Measurements from ENCODE around the gene CD80.

DNA sequence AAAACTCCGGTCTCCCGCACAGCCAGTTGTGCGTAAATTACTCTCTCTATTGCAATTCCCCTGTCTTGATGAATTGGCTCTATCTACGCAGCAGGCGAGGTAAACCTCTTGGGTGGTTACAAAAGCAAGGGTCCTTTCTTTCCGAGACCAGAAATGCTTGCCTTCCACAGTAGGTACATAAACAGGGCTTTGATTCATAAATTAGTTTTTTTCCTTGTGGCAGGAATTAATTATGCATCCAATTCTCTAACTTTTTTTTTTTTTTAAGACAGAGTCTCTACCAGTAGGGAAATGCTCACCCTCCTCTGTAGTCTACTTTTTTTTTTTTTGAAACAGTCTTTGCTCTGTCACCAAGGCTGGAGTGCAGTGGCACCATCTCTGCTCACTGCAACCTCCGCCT is 16.3 kb downstream of the CD80 start:
- TF ChIP-seq PAX8 (IDR thresholded peaks at IDR 0.05) (no peak), SMC3 (IDR thresholded peaks at IDR 0.05; ENCODE audit: borderline replicate concordance, low read length) (no peak), EZH2 (IDR thresholded peaks at IDR 0.05; ENCODE audit: borderline replicate concordance, control insufficient read depth, low read depth, low read length) (no peak), NFIC (IDR thresholded peaks at IDR 0.05; ENCODE audit: low read depth, low read length) (no peak), ESRRA (IDR thresholded peaks at IDR 0.05; ENCODE audit: low read length) (no peak), TBL1XR1 (IDR thresholded peaks at IDR 0.05; ENCODE audit: low read depth, low read length) (no peak), SP1 (IDR thresholded peaks at IDR 0.05; ENCODE audit: low read depth, low read length) (no peak), POLR2A (IDR thresholded peaks at IDR 0.05; ENCODE audit: low read depth, low read length) (no peak)
- TF ChIP-seq, protein P1, sequence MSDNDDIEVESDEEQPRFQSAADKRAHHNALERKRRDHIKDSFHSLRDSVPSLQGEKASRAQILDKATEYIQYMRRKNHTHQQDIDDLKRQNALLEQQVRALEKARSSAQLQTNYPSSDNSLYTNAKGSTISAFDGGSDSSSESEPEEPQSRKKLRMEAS (IDR thresholded peaks at IDR 0.05; ENCODE audit: low read depth, low read length), result no peak
- TF ChIP-seq, protein P2, sequence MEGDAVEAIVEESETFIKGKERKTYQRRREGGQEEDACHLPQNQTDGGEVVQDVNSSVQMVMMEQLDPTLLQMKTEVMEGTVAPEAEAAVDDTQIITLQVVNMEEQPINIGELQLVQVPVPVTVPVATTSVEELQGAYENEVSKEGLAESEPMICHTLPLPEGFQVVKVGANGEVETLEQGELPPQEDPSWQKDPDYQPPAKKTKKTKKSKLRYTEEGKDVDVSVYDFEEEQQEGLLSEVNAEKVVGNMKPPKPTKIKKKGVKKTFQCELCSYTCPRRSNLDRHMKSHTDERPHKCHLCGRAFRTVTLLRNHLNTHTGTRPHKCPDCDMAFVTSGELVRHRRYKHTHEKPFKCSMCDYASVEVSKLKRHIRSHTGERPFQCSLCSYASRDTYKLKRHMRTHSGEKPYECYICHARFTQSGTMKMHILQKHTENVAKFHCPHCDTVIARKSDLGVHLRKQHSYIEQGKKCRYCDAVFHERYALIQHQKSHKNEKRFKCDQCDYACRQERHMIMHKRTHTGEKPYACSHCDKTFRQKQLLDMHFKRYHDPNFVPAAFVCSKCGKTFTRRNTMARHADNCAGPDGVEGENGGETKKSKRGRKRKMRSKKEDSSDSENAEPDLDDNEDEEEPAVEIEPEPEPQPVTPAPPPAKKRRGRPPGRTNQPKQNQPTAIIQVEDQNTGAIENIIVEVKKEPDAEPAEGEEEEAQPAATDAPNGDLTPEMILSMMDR (IDR thresholded peaks at IDR 0.05 in 2 of 3, conservative IDR thresholded peaks at IDR 0.05 in 1 of 3; ENCODE audit: control insufficient read depth in 2 of 3, extremely low read depth in 1 of 3, insufficient read depth in 1 of 3, low read depth in 3 of 3, low read length in 3 of 3), result no peak
- TF ChIP-seq, protein P3, sequence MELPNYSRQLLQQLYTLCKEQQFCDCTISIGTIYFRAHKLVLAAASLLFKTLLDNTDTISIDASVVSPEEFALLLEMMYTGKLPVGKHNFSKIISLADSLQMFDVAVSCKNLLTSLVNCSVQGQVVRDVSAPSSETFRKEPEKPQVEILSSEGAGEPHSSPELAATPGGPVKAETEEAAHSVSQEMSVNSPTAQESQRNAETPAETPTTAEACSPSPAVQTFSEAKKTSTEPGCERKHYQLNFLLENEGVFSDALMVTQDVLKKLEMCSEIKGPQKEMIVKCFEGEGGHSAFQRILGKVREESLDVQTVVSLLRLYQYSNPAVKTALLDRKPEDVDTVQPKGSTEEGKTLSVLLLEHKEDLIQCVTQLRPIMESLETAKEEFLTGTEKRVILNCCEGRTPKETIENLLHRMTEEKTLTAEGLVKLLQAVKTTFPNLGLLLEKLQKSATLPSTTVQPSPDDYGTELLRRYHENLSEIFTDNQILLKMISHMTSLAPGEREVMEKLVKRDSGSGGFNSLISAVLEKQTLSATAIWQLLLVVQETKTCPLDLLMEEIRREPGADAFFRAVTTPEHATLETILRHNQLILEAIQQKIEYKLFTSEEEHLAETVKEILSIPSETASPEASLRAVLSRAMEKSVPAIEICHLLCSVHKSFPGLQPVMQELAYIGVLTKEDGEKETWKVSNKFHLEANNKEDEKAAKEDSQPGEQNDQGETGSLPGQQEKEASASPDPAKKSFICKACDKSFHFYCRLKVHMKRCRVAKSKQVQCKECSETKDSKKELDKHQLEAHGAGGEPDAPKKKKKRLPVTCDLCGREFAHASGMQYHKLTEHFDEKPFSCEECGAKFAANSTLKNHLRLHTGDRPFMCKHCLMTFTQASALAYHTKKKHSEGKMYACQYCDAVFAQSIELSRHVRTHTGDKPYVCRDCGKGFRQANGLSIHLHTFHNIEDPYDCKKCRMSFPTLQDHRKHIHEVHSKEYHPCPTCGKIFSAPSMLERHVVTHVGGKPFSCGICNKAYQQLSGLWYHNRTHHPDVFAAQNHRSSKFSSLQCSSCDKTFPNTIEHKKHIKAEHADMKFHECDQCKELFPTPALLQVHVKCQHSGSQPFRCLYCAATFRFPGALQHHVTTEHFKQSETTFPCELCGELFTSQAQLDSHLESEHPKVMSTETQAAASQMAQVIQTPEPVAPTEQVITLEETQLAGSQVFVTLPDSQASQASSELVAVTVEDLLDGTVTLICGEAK (IDR thresholded peaks at IDR 0.05; ENCODE audit: borderline replicate concordance), result no peak
